ENCODE measurements around the gene SLC48A1.

SLC48A1 gene

GRCh38 chr12:47794679-47795078, 21.6 kb downstream of the SLC48A1 start:
- no peak for DNase-seq (ENCODE audit: low read depth)
- TF ChIP-seq CTCF (IDR thresholded peaks at IDR 0.05; ENCODE audit: low read depth, low read length, missing control alignments), result no peak
- no peak overlapping the region for H3K4me3 ChIP-seq (ENCODE audit: low read depth, low read length)
- in situ Hi-C loops (cut with HindIII; ENCODE audit: low sequenced_read_pairs), result no loop called here

- no peak for DNase-seq (ENCODE audit: low read depth)
- H3K4me3 ChIP-seq (ENCODE audit: low read depth, low read length), result no peak overlapping the region
- in situ Hi-C loops (cut with HindIII; ENCODE audit: low sequenced_read_pairs), result no loop called here
- TF ChIP-seq CTCF (IDR thresholded peaks at IDR 0.05; ENCODE audit: low read depth, low read length, missing control alignments), result no peak
Observed at GRCh38 chr12:47795121-47795813, 22.2 kb downstream of the SLC48A1 start.

- DNase-seq (ENCODE audit: low read depth), result no peak
- TF ChIP-seq CTCF (IDR thresholded peaks at IDR 0.05; ENCODE audit: low read depth, low read length, missing control alignments), result no peak
- no peak overlapping the region for H3K4me3 ChIP-seq (ENCODE audit: low read depth, low read length)
- in situ Hi-C loops (cut with HindIII; ENCODE audit: low sequenced_read_pairs), result no loop called here
Observed at GRCh38 chr12:47795814-47796411, 22.9 kb downstream of the SLC48A1 start.

- in situ Hi-C loops (cut with HindIII; ENCODE audit: low sequenced_read_pairs), result no loop called here
- TF ChIP-seq CTCF (IDR thresholded peaks at IDR 0.05; ENCODE audit: low read depth, low read length, missing control alignments), result peak; percentile 31
- no peak for DNase-seq (ENCODE audit: low read depth)
- H3K4me3 ChIP-seq (ENCODE audit: low read depth, low read length), result no peak overlapping the region
Observed at GRCh38 chr12:47797441-47797840, 24.4 kb downstream of the SLC48A1 start.

- H3K4me3 ChIP-seq (ENCODE audit: low read depth, low read length), result no peak overlapping the region
- in situ Hi-C loops (cut with HindIII; ENCODE audit: low sequenced_read_pairs), result no loop called here
- DNase-seq (ENCODE audit: low read depth), result no peak
- no peak for TF ChIP-seq CTCF (IDR thresholded peaks at IDR 0.05; ENCODE audit: low read depth, low read length, missing control alignments)
Observed at GRCh38 chr12:47798382-47798948, 25.4 kb downstream of the SLC48A1 start.

- in situ Hi-C loops (cut with HindIII; ENCODE audit: low sequenced_read_pairs), result no loop called here
- no peak for DNase-seq (ENCODE audit: low read depth)
- no peak overlapping the region for H3K4me3 ChIP-seq (ENCODE audit: low read depth, low read length)
- no peak for TF ChIP-seq CTCF (IDR thresholded peaks at IDR 0.05; ENCODE audit: low read depth, low read length, missing control alignments)
Observed at GRCh38 chr12:47799357-47799955, 26.4 kb downstream of the SLC48A1 start.
